ENCODE results near the gene FNBP1.
"Not testable (repeated sequence)": the region's sequence is repeated elsewhere in the genome, so short reads cannot be mapped to it uniquely, and the experiment has no call there.

FNBP1 gene

DNA sequence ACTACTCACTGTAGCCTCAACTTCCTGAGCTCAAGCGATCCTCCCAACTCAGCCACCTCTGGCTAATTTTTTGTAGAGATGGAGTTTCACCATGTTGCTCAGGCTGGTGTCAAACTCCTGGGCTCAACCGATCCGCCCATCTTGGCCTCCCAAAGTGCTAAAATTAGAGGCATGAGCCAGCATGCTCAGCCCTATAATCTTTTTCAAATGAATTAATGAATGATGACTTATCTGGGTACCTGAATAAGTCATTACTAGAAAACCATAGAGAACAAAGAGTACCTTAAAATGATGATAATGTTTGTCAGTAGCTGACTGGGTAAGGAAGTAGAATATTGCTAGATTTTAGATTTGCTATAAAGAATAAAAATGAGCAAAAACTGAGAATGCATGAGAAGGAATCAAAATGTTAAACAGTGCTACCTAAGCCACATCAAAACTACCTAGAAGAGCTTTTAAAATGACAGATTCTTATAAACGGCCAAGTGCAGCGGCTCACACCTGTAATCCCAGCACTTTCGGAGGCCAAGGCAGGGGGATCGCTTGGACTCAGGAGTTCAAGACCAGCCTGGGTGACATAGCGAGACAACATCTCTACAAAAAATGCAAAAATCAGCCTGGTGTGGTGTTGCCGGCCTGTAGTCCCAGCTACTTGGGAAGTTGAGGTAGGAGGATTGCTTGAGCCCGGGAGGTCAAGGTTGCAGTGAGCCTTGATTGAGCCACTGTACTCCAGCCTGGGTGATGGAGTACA lies 13.6 kb downstream of the FNBP1 start:
- Histone ChIP-seq H3K27me3 (ENCODE audit: control insufficient read depth, insufficient read depth, low read length) (no peaks in the 10 kb centered on the region), H3K27ac (ENCODE audit: low read depth, low read length) (no peak overlapping the region), H3K9ac (ENCODE audit: low read depth, low read length) (no peak overlapping the region), H3K36me3 (ENCODE audit: control insufficient read depth, insufficient read depth, low read length) (no peaks in the 10 kb centered on the region), H3K4me1 (ENCODE audit: control insufficient read depth, insufficient read depth, low read length) (no peaks in the 10 kb centered on the region), H3K4me3 (ENCODE audit: low read depth, low read length) (no peak overlapping the region), H3K9me3 (ENCODE audit: control insufficient read depth, insufficient read depth, low read length) (no peaks in the 10 kb centered on the region)

DNA sequence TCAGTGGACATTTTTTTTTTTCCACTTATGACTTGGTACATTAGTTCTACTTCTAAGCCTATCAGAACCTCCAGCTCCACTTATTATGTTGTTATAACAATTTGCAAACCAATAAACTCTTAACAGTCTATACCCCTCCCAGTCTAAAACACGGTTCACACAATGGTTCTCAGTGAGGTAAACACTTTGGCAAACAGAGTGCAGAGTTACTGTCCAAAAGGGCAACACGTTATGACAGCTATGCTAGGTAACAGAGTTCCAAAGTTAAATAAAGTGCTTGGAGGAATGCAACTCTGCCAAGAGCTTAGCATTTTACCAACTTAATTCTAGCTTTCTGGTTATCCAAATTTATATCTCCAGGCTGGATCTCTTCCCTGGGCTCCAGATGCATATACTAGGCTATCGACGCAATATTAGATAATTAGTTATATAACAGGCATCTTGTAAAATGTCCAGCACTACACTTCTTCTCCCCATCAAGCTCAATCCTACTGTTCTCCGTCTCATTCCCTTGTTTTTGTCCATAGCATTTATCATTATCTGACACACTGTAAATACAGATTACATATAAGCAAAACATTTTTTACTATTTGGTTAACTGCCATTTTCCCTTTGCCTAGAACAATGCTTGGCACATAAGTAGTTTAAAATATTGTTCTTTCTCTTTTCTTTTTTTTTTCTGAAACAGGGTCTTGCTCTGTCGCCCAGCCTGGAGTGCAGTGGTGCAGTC lies 14.3 kb downstream of the FNBP1 start:
- Histone ChIP-seq H3K4me1 (ENCODE audit: control insufficient read depth, insufficient read depth, low read length) (no peaks in the 10 kb centered on the region), H3K27me3 (ENCODE audit: control insufficient read depth, insufficient read depth, low read length) (no peaks in the 10 kb centered on the region), H3K27ac (ENCODE audit: low read depth, low read length) (no peak overlapping the region), H3K9me3 (ENCODE audit: control insufficient read depth, insufficient read depth, low read length) (no peaks in the 10 kb centered on the region), H3K9ac (ENCODE audit: low read depth, low read length) (no peak overlapping the region), H3K36me3 (ENCODE audit: control insufficient read depth, insufficient read depth, low read length) (no peaks in the 10 kb centered on the region), H3K4me3 (ENCODE audit: low read depth, low read length) (no peak overlapping the region)

DNA sequence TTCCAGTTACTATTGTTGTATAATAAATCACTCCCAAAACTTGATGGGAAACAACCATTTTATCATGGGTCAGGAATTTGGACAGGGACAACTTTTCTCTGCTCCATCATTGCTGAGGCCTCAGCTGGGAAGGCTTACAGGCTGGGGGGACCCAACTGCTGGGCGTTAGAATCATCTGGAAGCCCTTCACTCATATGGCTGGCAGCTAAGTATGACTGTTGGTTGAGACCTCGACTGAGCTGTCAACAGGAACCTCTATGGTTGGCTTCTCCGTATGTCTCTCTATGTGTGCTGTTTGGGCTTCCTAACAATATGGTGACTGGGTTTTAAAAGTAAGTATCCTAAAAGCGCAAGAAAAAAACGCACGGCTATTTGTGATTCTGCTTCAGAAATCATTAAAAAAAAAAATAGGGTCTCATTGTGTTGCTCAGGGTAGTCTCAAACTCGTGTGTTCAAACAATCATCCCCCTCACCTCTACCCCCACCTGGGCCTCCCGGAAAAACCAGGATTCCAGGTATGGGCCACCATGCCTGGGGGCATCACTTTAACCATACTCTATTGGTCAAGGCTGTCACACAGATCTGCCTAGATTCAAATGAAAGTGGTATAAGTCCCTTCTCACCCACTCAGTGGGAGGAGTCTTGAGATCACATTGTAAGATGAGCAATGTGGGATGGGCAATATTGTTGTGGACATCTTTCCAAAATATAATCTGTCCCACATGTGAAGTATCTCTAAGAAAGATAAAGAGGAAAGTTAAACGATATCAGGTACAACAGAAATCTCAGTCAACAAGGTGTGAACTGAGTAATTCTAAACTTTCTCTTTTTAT lies 15.2 kb downstream of the FNBP1 start:
- Histone ChIP-seq H3K9me3 (ENCODE audit: control insufficient read depth, insufficient read depth, low read length) (no peaks in the 10 kb centered on the region), H3K27me3 (ENCODE audit: control insufficient read depth, insufficient read depth, low read length) (no peaks in the 10 kb centered on the region), H3K9ac (ENCODE audit: low read depth, low read length) (no peak overlapping the region), H3K4me3 (ENCODE audit: low read depth, low read length) (no peak overlapping the region), H3K27ac (ENCODE audit: low read depth, low read length) (no peak overlapping the region), H3K4me1 (ENCODE audit: control insufficient read depth, insufficient read depth, low read length) (no peaks in the 10 kb centered on the region), H3K36me3 (ENCODE audit: control insufficient read depth, insufficient read depth, low read length) (no peaks in the 10 kb centered on the region)

DNA sequence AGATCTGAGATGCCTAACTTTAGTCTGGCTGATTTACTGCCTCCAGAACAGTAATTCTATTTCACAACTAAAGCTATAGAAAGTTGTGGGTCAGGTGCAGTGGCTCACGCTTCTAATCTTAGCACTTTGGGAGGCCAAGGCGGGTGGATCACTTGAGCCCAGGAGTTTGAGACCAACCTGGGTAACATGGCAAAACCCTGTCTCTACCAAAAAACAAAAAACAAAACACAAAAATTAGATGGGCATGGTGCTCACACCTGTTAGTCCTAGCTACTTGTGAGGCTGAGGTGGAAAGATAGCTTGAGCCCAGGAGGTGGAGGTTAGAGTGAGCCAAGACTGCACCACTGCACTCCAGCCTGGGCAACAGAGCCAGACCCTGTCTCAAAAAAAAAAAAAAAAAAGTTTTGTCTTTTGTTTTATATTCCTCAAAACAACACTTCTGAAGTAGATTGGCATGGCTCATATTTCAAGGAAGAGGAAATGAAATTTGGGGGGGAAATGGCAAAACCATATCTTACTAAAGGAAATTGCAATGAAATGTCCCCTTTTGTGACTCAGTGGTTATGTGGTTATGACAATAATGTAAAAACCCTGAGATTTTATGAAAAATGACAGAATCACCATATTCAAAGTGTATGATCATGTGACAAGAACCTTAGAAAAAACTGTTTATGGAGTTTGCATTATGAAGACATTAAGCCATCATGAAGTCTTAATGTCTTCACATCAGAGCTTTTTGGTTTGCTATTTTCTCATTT lies 16.2 kb downstream of the FNBP1 start:
- H3K27ac ChIP-seq (ENCODE audit: low read depth, low read length), result no peak overlapping the region
- no peaks in the 10 kb centered on the region for H3K27me3 ChIP-seq (ENCODE audit: control insufficient read depth, insufficient read depth, low read length)
- H3K9me3 ChIP-seq (ENCODE audit: control insufficient read depth, insufficient read depth, low read length), result no peaks in the 10 kb centered on the region
- no peaks in the 10 kb centered on the region for H3K36me3 ChIP-seq (ENCODE audit: control insufficient read depth, insufficient read depth, low read length)
- no peak overlapping the region for H3K9ac ChIP-seq (ENCODE audit: low read depth, low read length)
- no peaks in the 10 kb centered on the region for H3K4me1 ChIP-seq (ENCODE audit: control insufficient read depth, insufficient read depth, low read length)
- H3K4me3 ChIP-seq (ENCODE audit: low read depth, low read length), result no peak overlapping the region

DNA sequence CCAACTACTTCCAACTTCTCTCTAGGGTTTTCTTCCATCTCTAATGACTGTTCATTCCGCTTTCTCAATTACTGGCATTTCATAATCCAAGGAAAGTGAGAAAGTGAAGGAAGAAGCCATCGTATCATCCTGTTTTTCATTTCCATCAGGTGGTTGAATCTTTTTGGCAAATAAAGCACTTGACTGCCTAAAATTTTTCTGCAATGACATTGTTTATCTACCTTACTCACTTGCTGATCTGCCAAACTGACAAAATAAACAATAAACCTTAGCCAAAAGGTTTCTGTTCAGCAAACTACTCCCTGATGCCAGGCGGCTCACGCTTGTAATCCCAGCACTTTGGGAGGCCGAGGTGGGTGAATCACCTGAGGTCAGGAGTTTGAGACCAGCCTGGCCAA lies 18.4 kb downstream of the FNBP1 start:
- Histone ChIP-seq H3K4me3 (ENCODE audit: low read depth, low read length) (no peak overlapping the region), H3K4me1 (ENCODE audit: control insufficient read depth, insufficient read depth, low read length) (no peaks in the 10 kb centered on the region), H3K27ac (ENCODE audit: low read depth, low read length) (no peak overlapping the region), H3K36me3 (ENCODE audit: control insufficient read depth, insufficient read depth, low read length) (no peaks in the 10 kb centered on the region), H3K9me3 (ENCODE audit: control insufficient read depth, insufficient read depth, low read length) (no peaks in the 10 kb centered on the region), H3K9ac (ENCODE audit: low read depth, low read length) (no peak overlapping the region), H3K27me3 (ENCODE audit: control insufficient read depth, insufficient read depth, low read length) (no peaks in the 10 kb centered on the region)

DNA sequence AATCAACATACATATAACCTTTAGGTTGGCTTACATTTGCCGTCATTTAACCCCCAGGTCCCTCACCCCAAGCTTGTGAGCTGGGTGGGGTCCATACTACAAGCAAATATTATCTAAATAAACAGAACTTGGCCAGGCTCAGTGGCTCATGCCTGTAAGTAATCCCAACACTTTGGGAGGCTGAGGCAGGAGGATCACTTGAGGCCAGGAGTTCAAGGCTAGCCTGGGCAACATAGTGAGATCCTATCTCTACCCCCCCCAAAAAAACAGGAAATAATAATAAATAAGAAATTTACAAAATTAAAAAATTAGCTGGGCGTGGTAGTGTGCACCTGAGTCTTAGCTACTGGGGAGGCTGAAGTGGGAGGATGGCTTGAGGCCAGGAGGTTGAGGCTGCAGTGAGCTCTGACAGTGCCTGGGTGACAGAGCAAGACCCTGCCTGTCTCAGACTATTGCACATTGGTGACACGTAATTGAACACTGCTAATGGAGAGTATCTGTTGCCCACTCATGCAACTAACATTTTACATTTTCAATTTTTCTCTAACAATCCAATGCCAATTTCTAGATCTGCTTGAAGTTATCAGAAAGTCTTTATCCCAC lies 18.9 kb downstream of the FNBP1 start:
- Histone ChIP-seq H3K9ac (ENCODE audit: low read depth, low read length) (no peak overlapping the region), H3K27me3 (ENCODE audit: control insufficient read depth, insufficient read depth, low read length) (no peaks in the 10 kb centered on the region)

DNA sequence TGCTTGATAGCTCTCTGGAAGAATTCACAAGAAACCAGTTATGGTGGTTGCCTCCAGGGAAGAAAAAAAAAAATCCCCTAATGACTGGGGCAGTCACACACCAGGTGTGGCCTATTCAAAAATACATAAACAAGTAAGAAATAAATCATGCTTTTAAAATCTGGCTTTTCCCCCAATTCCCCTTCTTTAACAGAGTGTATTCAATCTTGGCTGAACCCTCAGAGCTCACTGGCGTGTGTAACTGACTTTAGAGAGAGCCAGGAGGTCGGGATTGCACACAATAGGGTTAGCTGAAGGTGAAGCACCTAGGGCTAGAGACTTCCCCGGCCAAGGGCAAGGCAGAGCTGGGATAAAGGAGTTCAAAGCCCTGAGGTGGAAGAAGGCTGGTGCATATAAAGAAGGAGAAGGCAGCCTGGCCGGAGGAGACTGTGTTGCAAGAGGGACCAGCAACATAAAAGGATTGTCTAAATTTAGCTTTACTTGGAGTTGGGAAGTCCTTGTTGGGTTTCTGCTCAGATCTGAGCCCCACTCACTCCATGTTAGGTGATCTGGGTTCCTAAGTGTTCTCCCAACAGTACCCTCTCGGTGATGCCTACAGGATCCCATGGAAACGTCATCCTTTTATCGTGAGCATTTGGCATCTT lies 19.7 kb downstream of the FNBP1 start:
- no peak overlapping the region for H3K9ac ChIP-seq (ENCODE audit: low read depth, low read length)

More for the DNA sequence above, 18.9 kb downstream of the FNBP1 start:
- H3K27ac ChIP-seq (ENCODE audit: low read depth, low read length), result no peak overlapping the region
- no peak overlapping the region for H3K4me3 ChIP-seq (ENCODE audit: low read depth, low read length)
- H3K36me3 ChIP-seq (ENCODE audit: control insufficient read depth, insufficient read depth, low read length), result no peaks in the 10 kb centered on the region
- no peaks in the 10 kb centered on the region for H3K4me1 ChIP-seq (ENCODE audit: control insufficient read depth, insufficient read depth, low read length)
- no peaks in the 10 kb centered on the region for H3K9me3 ChIP-seq (ENCODE audit: control insufficient read depth, insufficient read depth, low read length)

DNA sequence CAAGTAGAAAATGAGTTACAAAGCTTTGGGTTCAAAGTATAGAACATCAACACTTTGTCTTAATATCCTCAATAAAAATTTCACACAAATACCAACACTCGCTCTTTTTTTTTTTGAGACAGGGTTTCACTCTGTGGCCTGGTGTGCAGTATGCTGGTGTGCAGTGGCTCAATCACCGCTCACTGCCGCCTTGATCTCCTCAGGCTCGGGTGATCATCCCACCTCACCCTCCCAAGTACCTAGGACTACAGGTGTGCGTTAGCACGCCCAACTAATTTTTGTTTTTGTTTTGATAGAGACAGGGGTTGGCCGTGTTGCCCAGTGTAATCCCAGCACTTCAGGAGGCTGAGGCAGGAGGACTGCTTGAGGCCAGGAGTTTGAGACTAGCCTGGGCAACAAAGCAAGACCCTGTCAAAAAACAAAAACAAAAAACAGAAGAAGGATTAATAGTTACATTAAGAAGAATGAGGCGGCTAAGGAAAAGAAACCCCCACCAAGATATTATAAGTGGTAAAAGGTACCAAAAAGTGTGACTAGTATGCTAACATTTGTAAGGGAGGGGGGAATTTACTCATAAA lies 20.3 kb downstream of the FNBP1 start:
- Histone ChIP-seq H3K9me3 (ENCODE audit: control insufficient read depth, insufficient read depth, low read length) (no peaks in the 10 kb centered on the region), H3K4me3 (ENCODE audit: low read depth, low read length) (no peak overlapping the region), H3K27ac (ENCODE audit: low read depth, low read length) (no peak overlapping the region), H3K27me3 (ENCODE audit: control insufficient read depth, insufficient read depth, low read length) (no peaks in the 10 kb centered on the region), H3K9ac (ENCODE audit: low read depth, low read length) (no peak overlapping the region), H3K36me3 (ENCODE audit: control insufficient read depth, insufficient read depth, low read length) (no peaks in the 10 kb centered on the region), H3K4me1 (ENCODE audit: control insufficient read depth, insufficient read depth, low read length) (no peaks in the 10 kb centered on the region)

More for the DNA sequence above, 19.7 kb downstream of the FNBP1 start:
- no peaks in the 10 kb centered on the region for H3K4me1 ChIP-seq (ENCODE audit: control insufficient read depth, insufficient read depth, low read length)
- H3K36me3 ChIP-seq (ENCODE audit: control insufficient read depth, insufficient read depth, low read length), result no peaks in the 10 kb centered on the region
- no peak overlapping the region for H3K27ac ChIP-seq (ENCODE audit: low read depth, low read length)
- H3K27me3 ChIP-seq (ENCODE audit: control insufficient read depth, insufficient read depth, low read length), result no peaks in the 10 kb centered on the region
- H3K9me3 ChIP-seq (ENCODE audit: control insufficient read depth, insufficient read depth, low read length), result no peaks in the 10 kb centered on the region
- no peak overlapping the region for H3K4me3 ChIP-seq (ENCODE audit: low read depth, low read length)

DNA sequence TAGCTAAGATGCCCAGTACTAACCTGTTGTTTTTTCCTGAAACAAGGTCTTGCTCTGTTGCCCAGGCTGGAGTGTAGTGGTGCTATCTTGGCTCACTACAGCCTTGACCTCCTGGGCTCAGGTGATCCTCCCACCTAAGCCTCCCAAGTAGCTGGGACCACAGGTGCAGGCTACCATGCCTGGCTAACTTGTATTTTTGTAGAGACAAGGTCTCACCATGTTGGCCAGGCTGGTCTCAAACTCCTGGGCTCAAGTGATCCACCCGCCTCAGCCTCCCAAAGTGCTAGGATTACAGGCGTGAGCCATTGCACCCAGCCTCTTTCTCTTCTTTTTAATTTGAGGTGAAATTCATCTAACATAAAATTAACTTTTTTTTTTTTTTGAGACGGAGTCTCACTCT lies 21.1 kb downstream of the FNBP1 start:
- H3K36me3 ChIP-seq (ENCODE audit: control insufficient read depth, insufficient read depth, low read length); H3K4me1 ChIP-seq (ENCODE audit: control insufficient read depth, insufficient read depth, low read length); H3K9me3 ChIP-seq (ENCODE audit: control insufficient read depth, insufficient read depth, low read length); H3K27me3 ChIP-seq (ENCODE audit: control insufficient read depth, insufficient read depth, low read length); H3K27ac ChIP-seq (ENCODE audit: low read depth, low read length); H3K9ac ChIP-seq (ENCODE audit: low read depth, low read length); H3K4me3 ChIP-seq (ENCODE audit: low read depth, low read length): not testable (repeated sequence)

DNA sequence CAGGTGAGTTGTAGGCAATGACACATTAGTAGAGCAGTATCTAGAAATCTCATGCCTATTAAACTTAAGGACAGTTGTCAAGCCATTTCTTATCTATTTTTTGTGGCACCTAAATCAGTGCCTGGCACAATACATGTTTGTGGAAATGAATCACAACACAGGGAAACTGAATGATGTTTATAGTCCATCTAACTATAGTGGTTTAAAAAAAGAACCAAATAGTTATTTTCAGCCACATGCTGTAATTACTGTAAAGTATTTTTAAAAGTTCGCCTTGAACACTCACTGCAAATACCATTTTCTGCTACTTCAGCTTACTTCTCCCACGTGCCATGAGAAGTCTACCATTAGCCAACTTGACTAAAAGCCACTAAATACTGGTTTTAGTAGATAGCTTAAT lies 21.9 kb downstream of the FNBP1 start:
- H3K27ac ChIP-seq (ENCODE audit: low read depth, low read length), result no peak overlapping the region
- no peaks in the 10 kb centered on the region for H3K4me1 ChIP-seq (ENCODE audit: control insufficient read depth, insufficient read depth, low read length)
- no peak overlapping the region for H3K9ac ChIP-seq (ENCODE audit: low read depth, low read length)
- H3K27me3 ChIP-seq (ENCODE audit: control insufficient read depth, insufficient read depth, low read length), result no peaks in the 10 kb centered on the region
- H3K9me3 ChIP-seq (ENCODE audit: control insufficient read depth, insufficient read depth, low read length), result no peaks in the 10 kb centered on the region; the same call in 1 of the 2 replicates
- no peak overlapping the region for H3K4me3 ChIP-seq (ENCODE audit: low read depth, low read length)
- no peaks in the 10 kb centered on the region for H3K36me3 ChIP-seq (ENCODE audit: control insufficient read depth, insufficient read depth, low read length)

Data from HUES48 (cell line).